Left ventricle myocardium inferior (tissue), 1 donor: ENCODE data around the gene POLR3E. TPM values are rescaled to one million over a fixed set of nuclear protein-coding genes. Genes with fewer than 3 reads are reported as not detected.

ENCODE experiments used
- DNase-seq: peaks from one replicate; pipeline ENCODE4 v3.0.0-alpha.2; 2020
- H3K27ac ChIP-seq: fragments of 200-600 bp; replicated peaks from 2 replicates; pipeline ENCODE4 v1.8.0; 2021
- H3K27me3 ChIP-seq: fragments of 200-600 bp; 2 replicates; pipeline ENCODE4 v1.8.0; 2021; ENCODE audit warnings: low read depth
- H3K36me3 ChIP-seq: fragments of 200-600 bp; 2 replicates; pipeline ENCODE4 v1.8.0; 2021
- H3K4me1 ChIP-seq: fragments of 200-600 bp; 2 replicates; pipeline ENCODE4 v1.8.0; 2021
- H3K4me3 ChIP-seq: fragments of 200-600 bp; 2 replicates; pipeline ENCODE4 v1.8.0; 2021; ENCODE audit warnings: mild to moderate bottlenecking, moderate library complexity
- H3K9me3 ChIP-seq: fragments of 200-600 bp; replicated peaks from 2 replicates; pipeline ENCODE4 v1.8.0; 2021
- intact Hi-C: fragments of 100-400 bp; cut with micrococcal nuclease; formaldehyde crosslinking; loops from one replicate; pipeline ENCODE4 v1.11.0; 2022
- total RNA-seq: library from RNA; stranded (reverse); fragmentation: NEBNext Ultra II Directional; extraction: Animal tissue kit (Norgen Biotek cat#: 25700); gene quantifications from one replicate; pipeline ENCODE4 v1.2.1, GENCODE V29; 2021
- TF ChIP-seq, protein P1 (sequence below): fragments of 200-600 bp; IDR thresholded peaks from 2 replicates; pipeline ENCODE4 v1.8.0; 2021; ENCODE audit warnings: antibody characterized with exemption, mild to moderate bottlenecking, borderline replicate concordance
- donor health status: DM: no; HTN: yes; CAD: no; lungs with severe emphysema.

The POLR3E gene
- total RNA-seq, 1 donor from 2014 or later = 38.4 TPM

DNA sequence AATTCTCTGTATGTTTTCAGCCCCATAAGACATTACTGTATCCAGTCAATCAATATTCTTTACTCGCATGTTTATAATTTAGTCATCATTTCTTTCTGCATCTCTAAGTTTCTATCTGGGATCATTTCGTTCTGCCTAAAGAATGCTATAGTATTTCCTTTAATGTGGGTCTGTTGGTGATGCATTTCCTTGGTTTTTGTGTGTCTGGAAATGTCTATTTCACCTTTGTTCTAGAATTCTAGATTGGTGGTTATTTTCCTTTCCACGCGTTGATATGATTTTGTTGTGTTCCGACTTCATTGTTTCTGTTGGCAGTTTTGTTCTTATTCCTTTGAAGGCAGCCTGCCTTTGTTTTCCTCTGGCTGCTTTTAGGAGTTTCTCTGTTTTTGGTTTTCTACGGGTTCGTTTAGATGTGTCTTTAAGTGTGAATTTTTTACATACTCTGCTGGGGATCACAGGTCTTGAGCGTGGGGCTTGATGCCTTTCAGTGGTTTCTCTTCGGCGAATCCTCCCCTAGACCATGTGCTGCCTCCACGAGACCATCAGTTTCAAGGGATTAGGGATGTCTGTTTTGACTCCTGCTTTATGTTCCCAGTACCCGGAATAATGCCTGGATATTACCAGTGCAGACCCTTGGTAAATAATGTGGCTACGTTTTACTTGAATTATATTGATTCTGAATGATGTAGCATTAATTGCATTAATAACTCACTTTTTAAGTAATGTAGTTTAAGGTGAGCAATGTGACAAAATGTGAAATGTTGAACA, 23.5 kb downstream of the POLR3E start:
- H3K4me1 ChIP-seq = peaks cover 4% of the 10 kb centered on the region
- no peaks in the 10 kb centered on the region for H3K27me3 ChIP-seq
- TF ChIP-seq, protein P1, sequence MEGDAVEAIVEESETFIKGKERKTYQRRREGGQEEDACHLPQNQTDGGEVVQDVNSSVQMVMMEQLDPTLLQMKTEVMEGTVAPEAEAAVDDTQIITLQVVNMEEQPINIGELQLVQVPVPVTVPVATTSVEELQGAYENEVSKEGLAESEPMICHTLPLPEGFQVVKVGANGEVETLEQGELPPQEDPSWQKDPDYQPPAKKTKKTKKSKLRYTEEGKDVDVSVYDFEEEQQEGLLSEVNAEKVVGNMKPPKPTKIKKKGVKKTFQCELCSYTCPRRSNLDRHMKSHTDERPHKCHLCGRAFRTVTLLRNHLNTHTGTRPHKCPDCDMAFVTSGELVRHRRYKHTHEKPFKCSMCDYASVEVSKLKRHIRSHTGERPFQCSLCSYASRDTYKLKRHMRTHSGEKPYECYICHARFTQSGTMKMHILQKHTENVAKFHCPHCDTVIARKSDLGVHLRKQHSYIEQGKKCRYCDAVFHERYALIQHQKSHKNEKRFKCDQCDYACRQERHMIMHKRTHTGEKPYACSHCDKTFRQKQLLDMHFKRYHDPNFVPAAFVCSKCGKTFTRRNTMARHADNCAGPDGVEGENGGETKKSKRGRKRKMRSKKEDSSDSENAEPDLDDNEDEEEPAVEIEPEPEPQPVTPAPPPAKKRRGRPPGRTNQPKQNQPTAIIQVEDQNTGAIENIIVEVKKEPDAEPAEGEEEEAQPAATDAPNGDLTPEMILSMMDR = no peak
- no peak for DNase-seq
- intact Hi-C loops = no loop called here
- H3K9me3 ChIP-seq = no peaks in the 10 kb centered on the region
- no peak overlapping the region for H3K27ac ChIP-seq
- peaks cover 85% of the 10 kb centered on the region for H3K36me3 ChIP-seq
- H3K4me3 ChIP-seq = no peak overlapping the region

DNA sequence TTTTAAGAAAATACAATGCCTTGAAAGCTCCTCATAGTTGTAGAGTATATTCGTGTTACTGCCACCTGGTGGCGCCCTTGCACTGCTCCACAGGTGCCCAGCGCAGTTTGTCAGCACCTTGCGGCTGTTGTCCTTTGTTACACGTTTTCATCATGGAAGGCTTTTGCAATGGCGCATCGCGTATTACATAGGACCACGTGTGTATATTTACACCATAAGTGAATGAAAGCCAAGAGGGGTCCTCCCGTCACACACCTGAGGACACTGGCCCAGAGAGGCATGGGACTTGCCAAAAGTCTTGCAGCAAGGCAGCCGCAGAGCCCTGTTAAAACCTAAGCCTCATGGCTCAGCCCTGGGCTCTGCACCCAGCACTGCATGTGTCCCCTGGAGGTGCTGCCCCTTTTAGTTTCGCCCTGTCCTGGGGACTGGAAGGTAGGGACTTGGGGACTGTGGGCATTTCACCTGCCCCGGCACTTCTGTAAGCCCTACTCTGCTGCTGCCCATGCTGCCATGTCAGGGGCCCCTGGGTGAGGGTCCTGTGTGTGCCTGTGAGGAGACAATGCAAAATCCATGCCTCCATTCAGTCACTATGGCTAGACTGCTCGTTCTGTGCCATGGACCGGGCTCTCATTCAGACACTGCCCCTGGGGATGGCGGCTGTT, 24.3 kb downstream of the POLR3E start:
- no peaks in the 10 kb centered on the region for H3K27me3 ChIP-seq
- no peak overlapping the region for H3K4me3 ChIP-seq
- H3K27ac ChIP-seq = no peak overlapping the region
- H3K9me3 ChIP-seq = no peaks in the 10 kb centered on the region
- intact Hi-C loops = no loop called here
- H3K4me1 ChIP-seq = peaks cover 6% of the 10 kb centered on the region
- peak; percentile 61 for DNase-seq
- TF ChIP-seq, protein P1 = peak; percentile 90
- peaks cover 85% of the 10 kb centered on the region for H3K36me3 ChIP-seq

DNA sequence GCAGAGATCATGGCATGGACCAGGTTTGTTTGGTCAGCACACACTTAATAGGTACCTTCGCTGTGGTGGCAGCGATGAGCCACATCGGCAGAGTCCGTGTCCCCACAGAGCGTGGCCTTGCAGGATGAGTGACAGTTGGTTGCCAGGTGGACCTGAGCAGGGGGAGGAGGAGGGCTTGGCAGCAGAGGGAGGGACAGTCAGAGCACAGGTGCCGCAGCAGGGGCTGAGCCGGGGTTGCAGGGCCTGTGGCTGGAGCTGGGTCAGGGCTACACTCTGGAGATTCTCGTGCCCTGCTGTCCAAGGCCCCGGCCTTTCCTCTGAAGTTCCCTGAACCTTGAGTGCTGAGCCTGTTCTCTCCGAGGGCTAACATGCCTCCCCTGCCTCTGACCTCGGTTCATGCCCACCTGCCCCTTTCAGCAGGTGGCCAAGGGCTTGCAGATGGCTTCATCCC, 24.8 kb downstream of the POLR3E start:
- H3K27me3 ChIP-seq = no peaks in the 10 kb centered on the region
- H3K36me3 ChIP-seq = peaks cover 85% of the 10 kb centered on the region
- no peak for DNase-seq
- no peak overlapping the region for H3K27ac ChIP-seq
- no peak overlapping the region for H3K4me3 ChIP-seq
- H3K4me1 ChIP-seq = peaks cover 11% of the 10 kb centered on the region
- H3K9me3 ChIP-seq = no peaks in the 10 kb centered on the region
- intact Hi-C loops = no loop called here
- TF ChIP-seq, protein P1 = no peak

DNA sequence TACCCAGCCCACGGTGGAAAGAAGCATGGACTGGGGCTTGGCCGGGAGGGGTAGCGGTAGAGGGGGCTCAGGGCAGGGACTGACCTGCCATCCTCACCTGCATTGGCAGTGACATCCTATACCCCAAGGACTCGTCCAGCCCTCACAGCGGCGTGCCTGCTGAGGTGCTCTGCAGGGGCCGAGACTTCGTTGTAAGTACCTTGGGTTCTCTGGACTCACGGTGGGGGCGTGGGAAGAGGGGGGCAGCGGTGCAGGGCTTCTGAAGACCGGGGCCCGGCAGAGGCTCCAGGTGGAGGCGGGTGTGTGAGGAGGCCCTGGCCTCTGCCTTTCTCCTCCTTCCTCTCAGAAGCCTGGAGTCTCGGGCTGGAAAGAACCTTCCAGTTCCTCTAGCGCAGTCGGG, 25.5 kb downstream of the POLR3E start:
- Histone ChIP-seq H3K27ac (no peak overlapping the region), H3K27me3 (no peaks in the 10 kb centered on the region), H3K36me3 (peaks cover 85% of the 10 kb centered on the region), H3K9me3 (no peaks in the 10 kb centered on the region), H3K4me3 (no peak overlapping the region), H3K4me1 (peaks cover 13% of the 10 kb centered on the region)
- intact Hi-C loops = no loop called here
- no peak for DNase-seq
- TF ChIP-seq, protein P1 = no peak

DNA sequence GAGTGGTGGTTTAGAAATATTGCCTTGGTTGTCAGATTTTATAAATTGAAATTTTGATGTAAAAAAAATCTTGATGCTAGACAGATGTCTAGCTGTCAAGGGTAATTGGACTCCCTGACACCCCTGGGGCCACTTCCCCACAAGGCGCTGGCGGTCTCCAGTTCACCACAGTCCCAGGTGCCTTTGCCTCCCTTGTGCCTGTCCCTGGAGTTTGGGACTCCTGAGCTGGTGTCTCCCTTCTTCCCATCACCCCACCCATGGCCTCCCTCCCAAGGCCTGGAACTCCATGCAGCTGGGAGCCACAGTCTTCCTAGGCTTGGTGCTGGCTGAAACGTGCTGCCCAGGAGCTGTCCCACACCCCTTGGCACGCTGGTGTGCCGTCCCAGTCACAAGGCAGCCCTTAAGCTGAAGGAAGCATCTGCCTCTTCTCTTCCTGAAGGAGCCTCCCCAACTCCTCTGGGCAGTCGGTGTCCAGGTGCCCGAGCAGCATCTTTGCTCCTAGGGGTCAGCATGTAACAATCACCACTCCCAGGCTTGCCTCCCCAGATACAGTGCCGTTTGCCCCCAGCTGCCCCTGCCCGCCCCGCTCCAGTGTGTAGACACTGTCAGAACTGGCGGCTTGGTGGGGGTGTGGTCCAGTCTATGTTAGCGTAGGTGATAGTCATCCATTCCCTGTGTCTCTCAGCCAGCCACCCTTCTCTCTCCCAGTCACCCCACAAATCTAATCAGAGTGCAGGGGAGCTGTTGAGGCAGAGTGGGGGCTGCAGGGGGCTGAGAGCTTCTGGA, 26.2 kb downstream of the POLR3E start:
- no peaks in the 10 kb centered on the region for H3K9me3 ChIP-seq
- DNase-seq = no peak
- H3K36me3 ChIP-seq = peaks cover 85% of the 10 kb centered on the region
- H3K27ac ChIP-seq = no peak overlapping the region
- TF ChIP-seq, protein P1 = no peak
- no peak overlapping the region for H3K4me3 ChIP-seq
- peaks cover 13% of the 10 kb centered on the region for H3K4me1 ChIP-seq
- H3K27me3 ChIP-seq = no peaks in the 10 kb centered on the region
- intact Hi-C loops = no loop called here
